Activated effector memory CD4-positive, alpha-beta T cell treated with Interleukin-2 at 50 U/mL for 16 hours (primary cell): ENCODE measurements around the gene PRKCI.
"Not testable (repeated sequence)": the region's sequence is repeated elsewhere in the genome, so short reads cannot be mapped to it uniquely, and the experiment has no call there.

ENCODE experiments used
- DNase-seq: peaks from one replicate; pipeline ENCODE4 v3.0.0-alpha.2; 2020

Gene PRKCI

DNA sequence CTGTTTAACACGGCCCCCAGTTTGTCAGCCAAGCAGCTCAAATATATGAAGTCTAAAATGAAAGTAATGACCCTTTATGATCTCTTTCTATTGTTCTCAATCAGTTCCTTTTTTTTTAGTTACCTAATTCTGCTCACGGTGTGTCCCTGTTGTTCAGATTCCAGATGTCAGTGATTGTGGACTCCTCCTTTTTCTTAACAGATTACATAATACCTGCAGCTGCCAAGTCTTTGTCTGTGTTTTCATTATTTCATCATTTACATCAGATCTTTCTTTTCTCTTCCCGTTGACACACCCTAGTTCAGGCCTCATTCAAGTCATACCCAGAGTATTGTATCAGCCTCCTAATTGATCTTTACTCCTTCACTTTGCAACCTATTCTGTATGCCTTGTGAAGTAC is 79.2 kb downstream of the PRKCI start:
- DNase-seq = no peak

GRCh38 chr3:170302008-170302407 is 79.8 kb downstream of the PRKCI start:
- no peak for DNase-seq

DNA sequence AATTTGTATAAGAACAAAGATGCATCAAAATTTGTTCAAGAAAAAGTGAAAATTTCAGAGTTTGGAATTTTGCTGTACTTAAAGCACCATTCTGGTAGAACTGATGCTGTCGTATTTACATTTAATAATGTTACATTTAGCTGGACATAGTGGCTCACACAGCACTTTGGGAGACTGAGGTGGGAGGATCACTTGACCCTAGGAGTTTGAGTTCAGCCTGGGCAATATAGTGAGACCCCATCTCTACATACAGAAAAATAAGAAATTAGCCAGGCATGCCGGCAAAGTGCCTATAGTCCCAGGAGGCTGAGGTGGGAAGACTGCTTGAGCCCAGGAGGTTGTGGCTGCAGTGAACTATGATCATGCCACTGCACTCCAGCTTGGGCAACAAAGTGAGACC is 83.8 kb downstream of the PRKCI start:
- no peak for DNase-seq

GRCh38 chr3:170307671-170308405 is 85.6 kb downstream of the PRKCI start:
- DNase-seq = no peak

DNA sequence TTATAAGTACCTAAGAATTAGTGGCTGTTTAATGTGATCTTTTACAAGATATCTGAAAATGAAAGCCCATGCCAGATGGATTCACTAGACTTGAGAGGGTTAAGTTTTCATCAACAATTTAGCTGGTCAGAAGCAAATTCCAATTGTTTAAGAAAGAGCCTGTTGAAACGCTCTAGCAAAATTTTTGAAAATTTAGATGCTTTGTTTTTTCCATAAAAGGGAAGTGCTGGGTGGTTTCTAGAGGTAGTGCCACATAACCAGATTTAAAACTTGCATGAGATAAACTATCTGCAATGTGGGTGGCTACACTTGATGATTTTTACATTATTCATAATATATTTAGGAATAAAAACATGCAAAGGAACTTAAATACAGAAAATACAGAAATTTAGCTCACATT is 86.8 kb downstream of the PRKCI start:
- DNase-seq = no peak

DNA sequence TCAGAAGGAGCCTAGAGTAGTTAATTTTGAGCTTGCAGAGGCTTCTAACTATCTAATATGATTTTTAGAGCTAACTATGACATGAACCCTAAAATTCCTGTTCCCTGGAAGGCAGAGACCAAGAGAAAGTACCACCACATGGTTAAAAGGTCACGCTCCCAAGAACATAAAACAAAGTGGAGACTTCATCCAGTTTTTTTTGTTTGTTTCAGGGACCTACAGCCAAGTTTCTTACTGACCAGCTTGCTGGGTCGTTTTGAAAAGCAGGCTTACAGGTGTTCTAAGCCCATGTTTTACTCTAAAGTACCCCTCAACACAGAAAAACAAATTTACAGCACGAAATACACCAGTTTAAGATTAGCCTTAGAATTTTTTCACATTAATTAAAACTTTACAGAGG is 95.7 kb downstream of the PRKCI start:
- no peak for DNase-seq

DNA sequence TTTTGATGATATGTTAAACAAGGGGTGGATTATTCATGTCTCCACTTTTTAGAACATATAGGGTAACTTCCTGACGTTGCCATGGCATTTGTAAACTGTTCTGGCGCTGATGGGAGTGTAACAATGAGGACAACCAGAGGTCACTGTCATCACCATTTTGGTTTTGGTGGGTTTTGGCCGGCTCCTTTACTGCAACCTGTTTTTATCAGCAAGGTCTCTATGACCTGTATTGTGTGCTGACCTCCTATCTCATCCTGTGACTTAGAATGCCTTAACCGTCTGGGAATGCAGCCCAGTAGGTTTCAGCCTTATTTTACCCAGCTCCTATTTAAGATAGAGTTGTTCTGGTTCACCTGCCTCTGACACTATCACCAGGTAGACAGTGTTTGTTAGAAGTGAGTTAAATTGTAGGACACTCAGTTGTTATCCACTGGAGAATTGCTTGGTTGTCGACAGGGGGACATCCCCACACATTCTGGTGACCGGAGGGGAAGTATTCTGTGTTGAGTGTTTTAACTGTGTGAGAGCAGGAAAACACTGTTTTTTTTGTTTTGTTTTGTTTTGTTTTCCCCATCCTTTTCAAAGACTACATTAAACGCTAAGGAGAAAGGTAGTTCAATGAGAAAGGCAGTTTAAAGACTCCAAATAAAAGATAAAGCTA is 98.4 kb downstream of the PRKCI start:
- DNase-seq = no peak

DNA sequence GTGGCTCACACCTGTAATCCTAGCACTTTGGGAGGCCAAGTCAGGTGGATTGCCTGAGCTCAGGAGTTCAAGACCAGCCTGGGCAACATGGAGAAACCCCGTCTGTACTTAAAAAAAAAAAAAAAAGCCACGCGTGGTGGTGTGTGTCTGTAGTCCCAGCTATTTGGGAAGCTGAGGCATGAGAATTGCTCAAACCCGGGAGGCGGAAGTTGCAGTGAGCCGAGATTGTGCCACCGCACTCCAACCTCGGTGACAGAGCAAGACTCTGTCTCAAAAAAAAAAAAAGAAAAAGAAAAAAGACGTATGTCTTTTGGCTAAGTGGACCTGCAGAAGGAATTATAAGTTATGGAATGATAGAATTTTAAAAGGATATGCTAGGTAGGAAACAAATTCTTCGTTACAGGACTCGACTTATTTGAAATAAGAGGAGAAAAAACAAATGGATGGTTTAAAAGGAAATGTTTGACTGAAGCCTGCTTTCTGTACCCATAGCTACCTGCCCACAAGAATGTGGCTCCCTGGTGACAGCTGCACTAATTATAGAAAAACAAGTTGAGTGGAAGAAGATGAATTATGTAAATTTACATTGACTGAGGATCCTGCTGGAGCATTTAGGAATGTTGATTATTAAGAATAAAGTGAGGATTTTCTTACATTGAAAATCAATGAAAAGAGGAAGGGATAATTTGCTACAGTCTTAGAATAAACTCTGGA is 99.3 kb downstream of the PRKCI start:
- no peak for DNase-seq

DNA sequence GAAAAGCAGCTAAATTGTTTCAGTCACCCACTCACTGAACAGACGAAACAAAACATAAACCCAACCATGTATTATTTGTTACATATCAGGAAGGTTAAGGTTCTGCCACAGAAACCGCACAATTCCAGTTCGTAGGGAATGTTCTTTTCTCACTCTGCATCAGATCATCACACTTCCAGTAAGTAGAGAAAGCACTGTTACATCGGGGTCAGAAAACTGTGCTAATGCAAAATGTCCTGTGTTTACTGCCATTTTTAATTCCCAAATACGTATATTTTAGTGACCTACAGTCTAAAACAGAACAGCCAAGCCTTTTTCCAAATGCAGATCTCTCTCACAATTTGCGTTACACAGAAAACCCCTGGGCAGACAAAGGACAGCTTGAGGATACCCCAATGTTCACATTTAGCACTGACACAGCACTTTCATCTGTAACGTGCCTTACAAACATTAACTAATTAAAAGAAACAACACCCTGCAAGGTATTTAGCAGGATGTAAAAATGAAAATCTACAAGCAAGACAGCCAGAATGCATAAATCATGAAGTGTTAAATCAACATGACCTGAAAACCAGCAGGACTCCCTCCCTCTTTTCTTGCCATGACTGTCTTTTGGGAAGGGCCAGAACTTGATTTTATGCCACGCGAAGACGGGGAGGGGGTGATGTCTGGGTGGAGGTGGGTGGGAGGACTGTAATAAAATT is 100.5 kb downstream of the PRKCI start:
- no peak for DNase-seq

GRCh38 chr3:170323331-170323730 is 101.1 kb downstream of the PRKCI start:
- no peak for DNase-seq

DNA sequence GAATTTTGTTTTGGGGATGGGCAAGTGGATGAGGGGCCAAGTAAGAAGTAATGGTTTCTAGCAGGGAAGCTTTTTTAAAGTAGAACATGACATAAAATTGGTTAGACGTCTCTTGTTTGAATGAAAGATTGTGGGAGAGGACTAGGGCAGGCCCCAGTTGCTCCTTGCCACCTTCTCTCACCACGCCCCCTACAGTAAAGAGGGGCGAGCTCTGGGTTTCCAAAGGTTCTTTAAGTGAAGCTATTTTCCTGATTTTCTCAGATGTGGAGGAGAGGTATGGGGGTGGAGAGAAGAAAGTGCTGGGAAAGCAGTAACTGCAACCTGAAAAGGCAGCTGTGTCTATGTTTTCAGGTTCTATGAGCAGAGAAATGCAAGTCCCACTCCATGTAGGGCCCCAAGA is 102.7 kb downstream of the PRKCI start:
- no peak for DNase-seq

GRCh38 chr3:170327040-170327808 is 105.0 kb downstream of the PRKCI start:
- DNase-seq = no peak

- DNase-seq = not testable (repeated sequence)
These were observed 105.8 kb downstream of the PRKCI start for GRCh38 chr3:170327868-170328548.

DNA sequence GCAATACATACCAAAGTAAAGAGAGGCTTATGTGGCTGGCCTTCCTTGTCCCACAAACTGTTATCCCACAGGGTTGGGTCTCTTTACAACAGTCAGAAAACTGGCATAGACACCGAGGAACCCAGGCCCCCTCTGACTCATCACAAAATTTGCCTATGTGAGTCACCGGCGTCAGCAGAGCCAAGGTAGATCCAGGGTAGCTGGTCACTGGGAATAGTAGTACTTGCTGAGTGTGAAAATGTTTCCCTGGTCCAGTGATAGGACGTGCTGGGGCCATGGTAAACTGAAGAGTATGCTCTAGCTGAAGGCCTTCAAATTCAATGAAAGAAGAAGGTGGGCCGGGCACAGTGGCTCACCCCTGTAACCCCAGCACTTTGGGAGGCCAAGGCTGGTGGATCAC is 108.1 kb downstream of the PRKCI start:
- no peak for DNase-seq

DNA sequence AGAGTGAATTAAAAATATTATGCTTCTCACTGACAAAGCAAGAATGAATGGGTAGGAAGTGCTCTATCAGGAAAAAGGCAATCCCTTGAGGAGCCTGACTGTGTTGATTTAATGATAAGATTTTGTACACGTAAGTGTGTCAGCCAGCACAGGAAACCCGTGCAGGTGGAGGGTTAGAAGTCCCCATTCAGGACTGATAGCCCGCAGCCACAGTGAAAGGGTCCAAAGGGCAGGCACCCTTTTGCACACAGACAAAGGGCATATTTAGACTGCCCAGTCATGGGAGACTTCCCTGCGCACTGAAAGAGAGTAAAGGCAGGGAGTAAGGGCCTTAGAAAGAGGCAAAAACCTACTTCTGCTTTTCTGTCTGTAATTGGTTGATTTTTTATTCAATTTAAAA is 108.9 kb downstream of the PRKCI start:
- no peak for DNase-seq

DNA sequence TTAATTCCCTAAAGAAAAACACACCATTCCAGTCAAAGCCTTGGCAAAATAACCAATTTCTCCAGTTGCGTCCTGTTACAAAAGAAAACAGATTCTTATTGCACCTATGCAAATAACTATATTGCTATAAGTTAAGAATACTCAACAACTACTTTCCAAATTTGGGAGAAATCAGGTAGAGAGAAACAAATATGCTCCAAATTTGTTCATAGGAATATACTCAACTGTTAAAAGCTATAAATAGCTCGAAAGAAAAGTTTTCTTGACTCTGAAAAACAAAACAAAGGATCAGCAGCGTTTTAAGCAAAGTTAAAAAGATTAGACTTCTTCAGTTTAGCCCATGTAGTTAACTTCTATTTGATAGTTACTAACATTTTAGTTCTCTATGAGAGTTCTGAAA is 115.2 kb downstream of the PRKCI start:
- no peak for DNase-seq

- no peak for DNase-seq
These were observed 116.6 kb downstream of the PRKCI start for GRCh38 chr3:170338690-170339340.

DNA sequence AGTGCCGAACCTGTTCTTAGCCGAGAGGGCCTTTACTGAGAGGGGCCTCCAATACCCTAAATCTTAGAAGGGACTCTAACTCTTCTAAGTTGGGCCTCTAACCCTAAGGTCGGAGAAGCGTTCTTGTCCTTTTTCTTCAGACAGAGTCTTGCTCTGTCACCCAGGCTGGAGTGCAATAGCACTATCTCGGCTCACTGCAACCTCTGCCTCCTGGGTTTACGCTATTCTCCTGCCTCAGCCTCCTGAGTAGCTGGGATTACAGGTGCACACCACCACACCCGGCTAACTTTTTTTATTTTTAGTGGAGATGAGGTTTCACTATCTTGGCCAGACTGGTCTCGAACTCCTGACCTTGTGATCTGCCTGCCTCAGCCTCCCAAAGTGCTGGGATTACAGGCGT is 120.0 kb downstream of the PRKCI start:
- DNase-seq = not testable (repeated sequence)

DNA sequence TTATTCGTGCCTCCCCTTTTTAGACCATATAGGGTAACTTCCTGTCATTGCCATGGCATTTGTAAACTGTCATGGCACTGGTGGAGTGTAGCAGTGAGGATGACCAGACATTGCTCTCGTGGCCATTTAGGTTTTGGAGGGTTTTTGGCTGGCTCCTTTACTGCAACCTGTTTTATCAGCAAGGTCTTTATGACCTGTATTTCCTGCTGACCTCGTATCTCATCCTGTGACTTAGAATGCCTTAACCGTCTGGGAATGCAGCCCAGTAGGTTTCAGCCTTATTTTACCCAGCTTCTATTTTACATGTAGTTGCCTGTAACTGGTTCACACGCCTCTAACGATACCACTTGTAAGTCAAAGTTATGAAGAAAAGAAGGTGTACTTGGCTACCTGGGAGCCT is 121.6 kb downstream of the PRKCI start:
- DNase-seq = not testable (repeated sequence)

DNA sequence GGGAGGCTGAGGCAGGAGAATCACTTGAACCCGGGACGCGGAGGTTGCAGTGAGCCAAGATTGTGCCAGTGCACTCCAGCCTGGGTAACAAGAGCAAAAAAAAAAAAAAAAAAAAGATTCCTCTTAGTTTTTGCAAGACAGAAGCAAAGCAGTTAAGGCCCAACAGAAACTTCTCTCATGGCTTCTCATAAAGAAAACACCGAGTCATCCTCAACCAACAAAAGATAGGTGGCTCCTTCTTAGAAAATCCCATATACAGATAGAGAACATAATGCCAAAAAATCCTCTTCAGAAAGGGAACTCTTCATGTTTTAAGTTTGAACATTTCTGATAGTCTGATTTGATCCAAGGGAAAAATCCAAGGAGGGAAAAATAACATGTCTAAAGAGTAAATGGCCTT is 122.7 kb downstream of the PRKCI start:
- no peak for DNase-seq
